Spleen (tissue), 7 donors: ENCODE results near the gene MYLK.

ENCODE experiments used
- POLR2A ChIP-seq, 3 donors: fragments of 450-650 bp; IDR thresholded peaks; one replicate each; pipeline ENCODE4 v1.5.1; 2017; ENCODE audit warnings: antibody characterized with exemption in 3 of 3, mild to moderate bottlenecking in 1 of 3
- TF ChIP-seq, protein P1 (sequence below), 11 experiments: fragments of 200-600 bp in 7 of 11; fragments of 450-650 bp in 4 of 11; sonication (generic) in 4 of 11; IDR thresholded peaks in 8 of 11; conservative IDR thresholded peaks in 3 of 11; 1 replicate in 7 of 11; 2 replicates in 4 of 11; pipeline versions ENCODE4 v1.4.0 to v1.8.0; 2016 to 2021; ENCODE audit warnings: antibody characterized with exemption in 11 of 11, inconsistent platforms in 4 of 11, mild to moderate bottlenecking in 1 of 11
- donor health status: DM: no; HTN: no; CAD: no; lungs with moderate emphysema.
- donor health status: DM: no; HTN: no; CAD: no.
- donor health status: DM: no; HTN: no; CAD: no.

DNA sequence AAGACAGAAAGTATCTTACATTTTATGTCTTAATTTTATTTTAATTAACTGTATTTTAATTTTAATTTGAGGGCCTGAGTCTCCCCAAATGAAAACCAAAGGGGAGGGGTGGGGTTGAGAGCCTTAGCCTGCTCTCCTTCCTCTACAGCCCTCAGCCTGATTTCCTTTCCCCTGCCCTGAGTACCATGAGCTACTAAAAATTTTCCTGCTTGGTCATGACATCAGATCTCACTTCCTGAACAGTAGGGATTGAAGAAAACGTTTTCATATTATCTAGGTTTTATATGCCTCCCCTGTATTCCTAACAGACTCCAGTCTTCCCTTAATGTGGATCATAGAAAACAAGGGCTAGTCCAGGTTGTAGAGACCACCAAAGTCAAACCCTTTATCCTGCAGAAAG lies 133.9 kb downstream of the MYLK start:
- TF ChIP-seq, protein P1, sequence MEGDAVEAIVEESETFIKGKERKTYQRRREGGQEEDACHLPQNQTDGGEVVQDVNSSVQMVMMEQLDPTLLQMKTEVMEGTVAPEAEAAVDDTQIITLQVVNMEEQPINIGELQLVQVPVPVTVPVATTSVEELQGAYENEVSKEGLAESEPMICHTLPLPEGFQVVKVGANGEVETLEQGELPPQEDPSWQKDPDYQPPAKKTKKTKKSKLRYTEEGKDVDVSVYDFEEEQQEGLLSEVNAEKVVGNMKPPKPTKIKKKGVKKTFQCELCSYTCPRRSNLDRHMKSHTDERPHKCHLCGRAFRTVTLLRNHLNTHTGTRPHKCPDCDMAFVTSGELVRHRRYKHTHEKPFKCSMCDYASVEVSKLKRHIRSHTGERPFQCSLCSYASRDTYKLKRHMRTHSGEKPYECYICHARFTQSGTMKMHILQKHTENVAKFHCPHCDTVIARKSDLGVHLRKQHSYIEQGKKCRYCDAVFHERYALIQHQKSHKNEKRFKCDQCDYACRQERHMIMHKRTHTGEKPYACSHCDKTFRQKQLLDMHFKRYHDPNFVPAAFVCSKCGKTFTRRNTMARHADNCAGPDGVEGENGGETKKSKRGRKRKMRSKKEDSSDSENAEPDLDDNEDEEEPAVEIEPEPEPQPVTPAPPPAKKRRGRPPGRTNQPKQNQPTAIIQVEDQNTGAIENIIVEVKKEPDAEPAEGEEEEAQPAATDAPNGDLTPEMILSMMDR (IDR thresholded peaks at IDR 0.05 in 8 of 11, conservative IDR thresholded peaks at IDR 0.05 in 3 of 11), result no peak
- TF ChIP-seq POLR2A (IDR thresholded peaks at IDR 0.05), result no peak
